Activated CD4-positive, alpha-beta memory T cell treated with anti-CD3 and anti-CD28 coated beads for 36 hours (primary cell): ENCODE data around the gene HNRNPLL. TPM values are rescaled to one million over a fixed set of nuclear protein-coding genes. Genes with fewer than 3 reads are reported as not detected.
A peak's percentile ranks its signal among the peaks of the same experiment; 100 is the strongest.
"Not testable (repeated sequence)": the region's sequence is repeated elsewhere in the genome, so short reads cannot be mapped to it uniquely, and the experiment has no call there.

Source experiments
- CTCF ChIA-PET: fragments of 350-600 bp; sonication (Branson Sonifier 250); formaldehyde crosslinking; loops from one replicate; lab custom pipeline; 2021; ENCODE audit warnings: antibody characterized with exemption, inconsistent platforms; lab: Charles Lee
- POLR2A ChIA-PET: fragments of 350-600 bp; sonication (Branson Sonifier 250); formaldehyde crosslinking; loops from one replicate; lab custom pipeline; 2021; ENCODE audit warnings: antibody characterized with exemption; lab: Charles Lee
- DNase-seq: peaks from one replicate; pipeline ENCODE4 v3.0.0-alpha.2; 2020
- H3K27ac Mint-ChIP-seq: one replicate; pipeline ENCODE4 v1.8.0; 2021; ENCODE audit warnings: mixed read lengths
- H3K27me3 Mint-ChIP-seq: one replicate; pipeline ENCODE4 v1.8.0; 2021; ENCODE audit warnings: mixed read lengths
- H3K36me3 Mint-ChIP-seq: one replicate; pipeline ENCODE4 v1.8.0; 2021; ENCODE audit warnings: mixed read lengths
- H3K4me1 Mint-ChIP-seq: one replicate; pipeline ENCODE4 v1.8.0; 2021; ENCODE audit warnings: low read depth, mixed read lengths
- H3K4me3 Mint-ChIP-seq: one replicate; pipeline ENCODE4 v1.8.0; 2021; ENCODE audit warnings: mild to moderate bottlenecking, mixed read lengths
- H3K9me3 Mint-ChIP-seq: one replicate; pipeline ENCODE4 v1.8.0; 2021; ENCODE audit warnings: mixed read lengths
- intact Hi-C: fragments of 100-400 bp; cut with micrococcal nuclease; formaldehyde crosslinking; loops from one replicate; pipeline ENCODE4 v1.15.1; 2023
- total RNA-seq, 2 experiments: library from RNA; stranded (reverse); gene quantifications; one replicate each; pipeline ENCODE4 v1.2.3, GENCODE V29; 2021

The HNRNPLL gene
- total RNA-seq, 2 experiments from 2014 or later = 106 to 108 TPM

DNA sequence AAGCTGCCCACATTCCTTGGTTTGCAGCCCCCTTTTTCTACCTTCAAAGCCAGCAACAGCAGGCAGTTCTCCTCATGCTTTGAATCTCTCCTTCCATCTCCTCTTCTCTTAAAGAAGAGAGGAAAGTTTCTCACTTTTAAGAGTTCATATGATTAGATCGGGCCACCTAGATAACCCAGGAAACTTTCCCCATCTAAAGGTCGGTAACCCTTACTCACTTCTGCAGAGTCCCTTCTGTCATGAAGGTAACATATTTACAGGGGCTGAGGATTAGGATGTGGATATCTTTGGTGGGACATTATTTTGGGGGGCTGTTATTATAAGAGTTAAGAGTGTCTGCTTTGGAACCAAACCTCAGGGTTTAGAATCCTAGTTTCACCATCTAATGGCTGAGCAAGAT, 51.0 kb downstream of the HNRNPLL start:
- intact Hi-C loops = no loop called here

DNA sequence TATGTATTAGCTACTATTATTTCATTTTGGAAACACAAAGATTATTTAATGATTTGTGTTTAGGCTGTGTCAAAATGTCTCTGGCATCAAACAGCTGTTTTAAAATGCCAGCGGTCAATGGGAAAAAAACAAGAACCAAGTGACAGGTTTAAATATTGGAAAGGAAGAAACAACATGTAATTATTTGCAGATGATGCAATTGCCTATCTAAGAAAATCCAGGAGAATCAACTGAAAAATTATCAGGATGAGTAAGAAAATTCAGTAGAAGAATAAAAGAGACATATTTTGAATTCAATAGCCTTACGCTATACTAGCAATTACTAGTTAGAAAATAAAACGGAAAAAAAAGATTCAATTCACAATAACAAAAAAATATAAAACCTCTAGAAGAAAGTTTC, 51.6 kb downstream of the HNRNPLL start:
- intact Hi-C loops = no loop called here
- no peak for DNase-seq
- ChIA-PET POLR2A (interaction anchor here (1.2 kb wide), 1 partner anchor 23 kb away, joined by 3 read pairs; no protein-coding TSS in a partner anchor), CTCF (interaction anchor here (1.3 kb wide), 1 partner anchor 14 kb away, joined by 4 read pairs; no protein-coding TSS in a partner anchor)
- Mint-ChIP-seq H3K9me3 (no peaks in the 10 kb centered on the region), H3K27me3 (no peaks in the 10 kb centered on the region), H3K4me1 (peaks cover 29% of the 10 kb centered on the region), H3K27ac (no peak overlapping the region), H3K4me3 (no peak overlapping the region), H3K36me3 (peaks cover 9% of the 10 kb centered on the region)

More for the DNA sequence above, 51.0 kb downstream of the HNRNPLL start:
- Mint-ChIP-seq H3K4me3 (no peak overlapping the region), H3K4me1 (peaks cover 25% of the 10 kb centered on the region), H3K27me3 (no peaks in the 10 kb centered on the region), H3K36me3 (peaks cover 9% of the 10 kb centered on the region), H3K9me3 (no peaks in the 10 kb centered on the region), H3K27ac (peak overlapping the region; percentile 16)
- no peak for DNase-seq
- ChIA-PET CTCF (interaction anchor here (0.6 to 1.3 kb wide), 5 partner anchors 14 to 190 kb away, joined by 3 to 4 read pairs (median 3); no protein-coding TSS in a partner anchor), POLR2A (interaction anchor here (1.2 kb wide), 1 partner anchor 22 kb away, joined by 3 read pairs; no protein-coding TSS in a partner anchor)

DNA sequence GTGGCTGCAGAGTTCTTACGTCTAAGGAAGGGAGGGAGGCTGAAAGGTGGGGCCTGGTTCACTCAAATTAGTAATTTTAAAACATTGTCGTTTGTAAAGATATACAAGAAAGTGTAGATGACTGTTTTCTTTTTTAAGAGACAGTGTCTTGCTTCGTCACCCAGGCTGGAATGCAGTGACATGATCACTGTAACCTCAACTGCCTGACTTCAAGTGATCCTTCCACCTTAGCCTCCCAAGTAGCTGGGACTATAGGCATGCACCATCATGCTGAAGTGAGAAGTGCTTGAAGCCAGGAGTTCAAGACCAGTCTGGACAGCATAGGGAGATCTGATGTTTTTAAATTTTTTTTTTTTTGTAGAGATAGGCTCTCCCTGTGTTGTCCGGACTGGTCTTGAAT, 52.9 kb downstream of the HNRNPLL start:
- H3K27ac Mint-ChIP-seq = no peak overlapping the region
- H3K4me1 Mint-ChIP-seq = peaks cover 28% of the 10 kb centered on the region
- peaks cover 7% of the 10 kb centered on the region for H3K36me3 Mint-ChIP-seq
- H3K9me3 Mint-ChIP-seq = no peaks in the 10 kb centered on the region
- intact Hi-C loops = loop anchor here (10.0 kb wide), 1 partner anchor 675 kb away; no protein-coding TSS in a partner anchor
- POLR2A ChIA-PET = interaction anchor here (1.4 kb wide), 1 partner anchor 194 kb away, joined by 3 read pairs; no protein-coding TSS in a partner anchor
- CTCF ChIA-PET = interaction anchor here (0.7 to 2.4 kb wide), 4 partner anchors 13 to 191 kb away, joined by 3 to 16 read pairs (median 4); no protein-coding TSS in a partner anchor
- H3K27me3 Mint-ChIP-seq = no peaks in the 10 kb centered on the region
- DNase-seq = no peak
- no peak overlapping the region for H3K4me3 Mint-ChIP-seq

DNA sequence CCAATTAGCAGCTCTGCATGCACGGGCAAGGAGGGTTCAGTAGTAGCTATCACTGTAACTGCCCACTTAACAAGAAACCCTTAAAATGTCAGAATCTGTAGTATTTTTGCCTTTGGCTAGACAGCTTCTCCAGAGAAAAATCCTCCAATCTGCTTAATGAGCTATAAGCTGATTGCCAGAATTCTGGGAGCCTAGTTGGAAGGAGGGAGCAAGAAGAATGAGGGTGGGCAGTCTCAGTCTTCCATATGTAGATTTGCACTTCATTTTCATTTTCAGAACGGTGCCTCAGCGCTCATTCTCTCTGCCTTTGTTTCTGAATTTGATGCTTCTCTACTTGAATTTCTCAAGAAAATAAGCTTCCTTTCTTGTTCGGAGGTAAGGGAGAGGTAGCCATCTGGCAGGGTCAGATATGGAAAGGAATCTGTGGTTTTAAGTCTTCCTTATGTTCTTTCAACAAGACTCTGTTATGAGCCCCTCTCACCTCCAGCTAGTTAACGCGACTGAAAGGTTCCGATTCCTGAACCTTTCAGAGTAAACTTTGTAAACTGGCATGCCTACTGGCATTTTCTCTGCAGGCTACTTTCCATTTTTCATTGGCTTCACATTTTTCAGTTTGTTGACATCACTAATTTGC, 53.5 kb downstream of the HNRNPLL start:
- H3K27ac Mint-ChIP-seq = no peak overlapping the region
- ChIA-PET POLR2A (interaction anchor here (0.5 to 1.4 kb wide), 2 partner anchors 162 to 194 kb away, joined by 3 read pairs; no protein-coding TSS in a partner anchor), CTCF (interaction anchor here (0.7 to 2.4 kb wide), 5 partner anchors 12 to 191 kb away, joined by 3 to 16 read pairs (median 3); no protein-coding TSS in a partner anchor)
- H3K9me3 Mint-ChIP-seq = no peaks in the 10 kb centered on the region
- DNase-seq = no peak
- intact Hi-C loops = loop anchor here (10.0 kb wide), 1 partner anchor 676 kb away; no protein-coding TSS in a partner anchor
- no peak overlapping the region for H3K4me3 Mint-ChIP-seq
- H3K36me3 Mint-ChIP-seq = peaks cover 3% of the 10 kb centered on the region
- peaks cover 23% of the 10 kb centered on the region for H3K4me1 Mint-ChIP-seq
- no peaks in the 10 kb centered on the region for H3K27me3 Mint-ChIP-seq

DNA sequence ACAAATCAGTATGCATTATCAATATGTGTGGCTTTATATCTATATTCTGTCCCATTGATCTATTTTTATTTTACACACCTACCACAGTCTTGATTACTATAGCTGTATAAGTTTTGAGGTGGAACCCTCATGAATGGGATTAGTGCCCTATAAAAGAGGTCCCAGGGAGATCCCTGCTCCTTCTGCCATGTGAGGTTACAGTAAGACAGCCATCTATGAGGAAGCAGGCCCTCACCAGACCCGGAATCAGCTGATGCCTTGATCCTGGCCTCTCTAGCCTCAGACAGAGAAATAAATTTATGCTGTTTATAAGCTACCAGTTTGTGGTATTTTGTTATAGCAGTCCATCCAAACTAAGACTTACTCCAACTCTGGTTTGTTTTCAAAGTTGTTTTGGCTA, 54.9 kb downstream of the HNRNPLL start:
- no peaks in the 10 kb centered on the region for H3K27me3 Mint-ChIP-seq
- no peak overlapping the region for H3K4me3 Mint-ChIP-seq
- intact Hi-C loops = loop anchor here (10.0 kb wide), 1 partner anchor 677 kb away; no protein-coding TSS in a partner anchor
- no peak overlapping the region for H3K27ac Mint-ChIP-seq
- no peaks in the 10 kb centered on the region for H3K9me3 Mint-ChIP-seq
- DNase-seq = no peak
- CTCF ChIA-PET = interaction anchor here (0.8 to 2.4 kb wide), 4 partner anchors 11 to 193 kb away, joined by 3 to 16 read pairs (median 4); no protein-coding TSS in a partner anchor
- peaks cover 3% of the 10 kb centered on the region for H3K36me3 Mint-ChIP-seq
- peaks cover 27% of the 10 kb centered on the region for H3K4me1 Mint-ChIP-seq
- POLR2A ChIA-PET = interaction anchor here (0.6 kb wide), 1 partner anchor 134 kb away, joined by 4 read pairs; no protein-coding TSS in a partner anchor

DNA sequence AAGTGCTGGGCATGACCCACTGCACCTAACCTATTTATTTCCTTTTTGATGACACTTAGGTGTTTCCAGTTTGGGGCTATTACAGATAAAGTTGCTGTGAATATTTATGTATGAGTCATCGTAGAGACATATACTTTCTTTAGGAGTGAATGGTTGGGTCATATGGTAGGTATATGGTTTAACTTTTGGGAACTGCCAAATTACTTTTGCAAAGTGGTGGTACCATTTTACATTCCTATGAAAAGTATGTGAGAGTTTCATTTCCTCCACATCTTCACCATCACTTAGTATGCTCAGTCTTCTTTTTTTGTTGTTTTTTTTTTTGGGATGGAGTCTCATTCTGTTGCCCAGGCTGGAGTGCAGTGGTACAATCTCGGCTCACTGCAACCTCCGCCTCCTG, 56.1 kb downstream of the HNRNPLL start:
- ChIA-PET POLR2A (interaction anchor here (0.8 to 1.0 kb wide), 2 partner anchors 10 kb away, joined by 3 to 4 read pairs; no protein-coding TSS in a partner anchor), CTCF (no interaction called here)
- no peak overlapping the region for H3K4me3 Mint-ChIP-seq
- H3K4me1 Mint-ChIP-seq = peaks cover 30% of the 10 kb centered on the region
- H3K27me3 Mint-ChIP-seq = no peaks in the 10 kb centered on the region
- intact Hi-C loops = loop anchor here (10.0 kb wide), 1 partner anchor 678 kb away; no protein-coding TSS in a partner anchor
- peaks cover 2% of the 10 kb centered on the region for H3K36me3 Mint-ChIP-seq
- H3K9me3 Mint-ChIP-seq = no peaks in the 10 kb centered on the region
- no peak overlapping the region for H3K27ac Mint-ChIP-seq
- DNase-seq = no peak

DNA sequence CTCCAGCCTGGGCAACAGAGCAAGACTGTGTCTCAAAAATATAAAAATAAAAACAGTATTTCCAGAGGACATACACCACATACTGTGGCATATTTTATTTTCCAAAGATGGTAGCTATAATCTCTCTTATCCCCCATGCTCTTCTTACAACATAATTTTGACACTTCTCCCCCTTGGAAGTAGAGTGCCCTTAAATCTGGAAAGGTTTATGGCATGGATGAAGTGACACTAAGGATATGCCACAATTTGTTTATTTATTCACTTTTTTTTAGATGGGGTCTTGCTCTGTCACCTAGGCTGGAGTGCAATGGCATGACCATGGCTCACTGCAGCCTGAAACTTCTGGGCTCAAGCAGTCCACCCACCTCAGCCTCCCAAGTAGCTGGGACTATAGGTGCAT, 56.7 kb downstream of the HNRNPLL start:
- CTCF ChIA-PET = no interaction called here

DNA sequence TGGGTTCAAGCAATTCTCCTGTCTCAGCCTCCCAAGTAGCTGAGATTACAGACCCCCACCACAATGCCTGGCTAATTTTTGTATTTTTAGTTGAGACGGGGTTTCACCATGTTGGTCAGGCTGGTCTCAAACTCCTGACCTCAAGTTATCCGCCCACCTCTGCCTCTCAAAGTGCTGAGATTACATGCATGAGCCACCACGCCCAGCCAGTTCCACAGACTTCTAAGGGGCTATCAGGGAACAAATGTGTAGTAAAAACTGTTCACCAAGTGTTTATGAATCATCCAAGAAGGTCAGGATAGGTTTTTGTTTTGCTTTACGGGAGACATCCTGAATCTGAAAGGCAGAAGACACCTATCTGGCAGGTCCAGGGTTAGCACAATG, 60.5 kb downstream of the HNRNPLL start:
- intact Hi-C loops = loop anchor here (2.0 to 10.0 kb wide), 4 partner anchors 31 to 683 kb away; no protein-coding TSS in a partner anchor
- not testable (repeated sequence) for H3K36me3 Mint-ChIP-seq, H3K4me3 Mint-ChIP-seq, H3K27me3 Mint-ChIP-seq, H3K9me3 Mint-ChIP-seq
- POLR2A ChIA-PET = interaction anchor here (1.2 to 1.5 kb wide), 2 partner anchors 110 to 201 kb away, joined by 3 read pairs; no protein-coding TSS in a partner anchor
- DNase-seq = peak; percentile 63
- peak overlapping the region; percentile 59 for H3K27ac Mint-ChIP-seq
- peaks cover 26% of the 10 kb centered on the region for H3K4me1 Mint-ChIP-seq
- CTCF ChIA-PET = interaction anchor here (0.9 to 1.6 kb wide), 3 partner anchors 31 to 227 kb away, joined by 3 to 7 read pairs (median 4); no protein-coding TSS in a partner anchor

More for the DNA sequence above, 56.7 kb downstream of the HNRNPLL start:
- intact Hi-C loops = loop anchor here (10.0 kb wide), 1 partner anchor 679 kb away; no protein-coding TSS in a partner anchor
- peaks cover 32% of the 10 kb centered on the region for H3K4me1 Mint-ChIP-seq
- no peak overlapping the region for H3K27ac Mint-ChIP-seq
- POLR2A ChIA-PET = interaction anchor here (0.8 to 1.0 kb wide), 2 partner anchors 9 to 11 kb away, joined by 3 to 4 read pairs; no protein-coding TSS in a partner anchor
- H3K9me3 Mint-ChIP-seq = no peaks in the 10 kb centered on the region
- no peak for DNase-seq
- no peaks in the 10 kb centered on the region for H3K27me3 Mint-ChIP-seq
- H3K4me3 Mint-ChIP-seq = no peak overlapping the region
- no peaks in the 10 kb centered on the region for H3K36me3 Mint-ChIP-seq

DNA sequence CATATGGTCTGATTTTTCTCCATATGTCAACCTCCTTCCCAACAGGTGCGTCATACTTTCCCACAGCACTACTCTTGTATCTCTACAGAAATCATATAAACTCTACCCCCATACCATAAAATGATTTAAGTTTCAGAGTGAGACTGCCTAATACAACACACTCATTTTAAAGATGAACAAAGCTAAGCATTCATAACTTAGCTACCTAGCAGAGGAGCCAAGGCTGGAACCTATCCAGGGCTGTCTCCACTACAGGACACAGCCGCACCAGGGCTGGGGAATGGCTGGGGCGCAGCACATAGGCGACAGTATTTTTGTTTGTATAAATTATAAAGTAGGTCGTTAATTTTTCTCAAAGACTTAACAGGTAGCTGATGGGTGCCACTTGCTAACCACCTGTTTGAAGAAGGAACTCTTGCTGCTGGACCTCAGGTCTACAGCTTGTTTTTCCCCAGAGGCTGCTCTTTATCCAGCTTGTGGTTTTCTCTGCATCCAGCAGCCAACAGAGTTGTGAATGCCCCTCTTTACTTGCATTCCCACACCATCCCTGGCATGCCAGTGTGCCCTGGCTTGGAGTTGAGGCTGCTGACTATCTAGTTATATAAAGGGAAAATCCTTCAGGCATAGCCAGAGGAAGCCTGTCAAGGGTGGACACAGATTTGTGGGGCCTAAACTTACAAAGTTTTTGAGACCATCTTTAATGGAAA, 62.0 kb downstream of the HNRNPLL start:
- no peak overlapping the region for H3K27ac Mint-ChIP-seq
- intact Hi-C loops = loop anchor here (10.0 kb wide), 1 partner anchor 684 kb away; no protein-coding TSS in a partner anchor
- POLR2A ChIA-PET = interaction anchor here (0.7 to 1.2 kb wide), 2 partner anchors 203 to 211 kb away, joined by 3 read pairs; partner anchors contain the start of gene SRSF7

DNA sequence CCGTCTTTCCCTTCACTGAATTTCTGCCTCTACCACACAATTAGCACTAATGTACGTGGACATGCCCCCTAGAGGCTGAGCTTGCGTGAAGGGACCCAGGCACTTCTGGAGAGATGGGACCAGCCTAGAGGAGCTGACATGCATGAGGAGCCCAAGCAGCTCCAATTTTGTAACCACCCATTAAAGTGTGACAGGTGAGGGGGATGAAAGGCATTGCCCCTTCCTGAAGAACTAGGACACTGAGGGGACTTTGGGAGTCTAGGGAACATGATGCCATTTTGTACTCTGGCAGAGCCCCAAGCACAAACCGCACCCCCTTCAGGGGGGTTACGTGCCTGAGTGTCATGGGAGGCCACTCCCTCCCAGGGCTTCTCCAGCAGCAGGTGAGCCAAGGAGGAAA, 63.6 kb downstream of the HNRNPLL start:
- H3K36me3 Mint-ChIP-seq = no peaks in the 10 kb centered on the region
- H3K9me3 Mint-ChIP-seq = no peaks in the 10 kb centered on the region
- intact Hi-C loops = loop anchor here (10.0 kb wide), 1 partner anchor 296 kb away; no protein-coding TSS in a partner anchor
- no peak for DNase-seq
- H3K4me3 Mint-ChIP-seq = no peak overlapping the region
- no peaks in the 10 kb centered on the region for H3K27me3 Mint-ChIP-seq
- H3K27ac Mint-ChIP-seq = no peak overlapping the region
- H3K4me1 Mint-ChIP-seq = peaks cover 20% of the 10 kb centered on the region
- CTCF ChIA-PET = interaction anchor here (3.1 kb wide), 1 partner anchor 18 kb away, joined by 14 read pairs; no protein-coding TSS in a partner anchor
- POLR2A ChIA-PET = interaction anchor here (0.6 kb wide), 1 partner anchor 207 kb away, joined by 3 read pairs; no protein-coding TSS in a partner anchor

More for the DNA sequence above, 62.0 kb downstream of the HNRNPLL start:
- Mint-ChIP-seq H3K9me3 (no peaks in the 10 kb centered on the region), H3K4me1 (peaks cover 20% of the 10 kb centered on the region), H3K4me3 (no peak overlapping the region), H3K36me3 (no peaks in the 10 kb centered on the region), H3K27me3 (no peaks in the 10 kb centered on the region)
- CTCF ChIA-PET = interaction anchor here (1.3 to 1.8 kb wide), 3 partner anchors 23 to 200 kb away, joined by 3 to 7 read pairs (median 7); no protein-coding TSS in a partner anchor
- no peak for DNase-seq
